Dedifferentiated amniotic fluid mesenchymal stem cell (primary cell): ENCODE data around the gene SPOP.
A peak's percentile ranks its signal among the peaks of the same experiment; 100 is the strongest.
"Not testable (repeated sequence)": the region's sequence is repeated elsewhere in the genome, so short reads cannot be mapped to it uniquely, and the experiment has no call there.

Experiments used
- DNase-seq: peaks from one replicate; pipeline ENCODE4 v3.0.0-alpha.2; 2016; ENCODE audit errors: extremely low spot score

SPOP gene

GRCh38 chr17:49572806-49573420 lies 105.0 kb downstream of the SPOP start:
- no peak for DNase-seq

- no peak for DNase-seq
Measured at GRCh38 chr17:49572226-49572625, 105.7 kb downstream of the SPOP start.

DNA sequence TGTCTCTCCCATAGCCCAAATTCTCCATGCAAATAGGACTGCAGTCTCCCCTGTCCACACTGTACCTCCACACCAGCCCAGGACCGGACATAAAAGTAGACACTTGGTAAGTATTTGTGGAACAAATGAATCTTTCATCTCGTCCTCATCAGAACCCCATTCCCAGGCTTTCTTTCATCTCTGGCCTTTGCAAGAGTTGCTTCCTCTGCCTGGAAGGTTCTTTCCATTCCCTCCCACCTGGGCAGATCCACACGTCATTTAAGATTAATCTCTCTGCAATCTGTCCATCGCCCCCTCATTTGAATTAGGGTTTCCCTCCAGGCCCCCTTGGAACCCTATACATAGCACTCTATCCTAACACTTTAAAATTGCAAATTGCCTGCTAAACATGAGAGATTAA lies 106.1 kb downstream of the SPOP start:
- no peak for DNase-seq

DNA sequence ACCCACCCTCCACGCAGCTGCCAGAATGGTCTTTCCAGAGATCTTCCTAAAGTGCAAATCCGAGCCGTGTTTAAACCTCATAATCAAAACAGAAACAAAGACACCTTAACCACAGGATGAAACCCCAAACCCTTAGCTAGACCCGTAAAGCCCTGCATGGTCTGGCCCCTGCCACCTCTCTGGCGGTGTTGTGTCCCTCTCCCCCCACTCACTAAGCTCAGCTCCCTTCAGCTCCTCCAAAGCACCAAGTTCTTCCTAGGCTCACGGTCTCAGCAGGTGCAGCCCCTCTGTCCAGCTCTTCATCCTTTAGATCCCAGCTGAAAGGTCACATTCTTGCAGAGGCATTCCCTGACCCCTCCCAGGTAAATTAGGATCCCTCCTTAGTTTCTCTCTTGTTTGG lies 106.6 kb downstream of the SPOP start:
- DNase-seq, result no peak

DNA sequence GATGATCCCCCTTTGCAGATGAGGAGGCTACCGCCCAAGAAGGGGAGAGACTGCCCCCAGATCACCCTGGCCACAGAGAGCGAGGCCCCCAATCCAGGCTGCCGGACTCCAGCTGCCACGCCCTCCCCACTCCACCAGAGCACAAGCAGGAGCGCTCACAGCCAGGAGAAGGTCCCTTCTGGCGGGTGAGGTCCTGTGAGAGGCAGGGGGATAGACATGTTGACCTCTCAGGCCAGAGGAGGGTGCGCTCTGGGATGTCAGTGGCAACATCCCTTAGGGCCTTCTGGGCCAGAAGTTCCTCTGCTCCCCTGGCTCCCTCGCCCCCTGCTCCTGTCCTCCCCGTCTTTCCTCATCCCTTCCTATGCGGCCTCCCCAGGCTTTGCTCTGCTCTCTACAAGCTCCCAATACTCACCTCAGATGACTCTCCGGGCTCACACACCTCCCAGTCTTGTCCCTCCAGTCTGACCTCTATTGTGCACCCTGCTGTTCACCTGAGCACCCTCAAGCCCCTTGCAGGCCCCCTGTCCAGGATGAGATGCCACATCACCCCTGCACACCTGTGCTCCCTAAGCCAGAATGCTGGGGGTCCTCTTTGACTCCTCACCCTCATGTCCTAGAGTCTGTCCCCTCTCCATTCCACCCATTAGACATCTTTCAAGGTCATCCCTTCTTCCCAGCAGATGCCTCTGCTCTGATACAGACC lies 107.2 kb downstream of the SPOP start:
- DNase-seq, result no peak

GRCh38 chr17:49568695-49569047 lies 109.2 kb downstream of the SPOP start:
- DNase-seq, result not testable (repeated sequence)

DNA sequence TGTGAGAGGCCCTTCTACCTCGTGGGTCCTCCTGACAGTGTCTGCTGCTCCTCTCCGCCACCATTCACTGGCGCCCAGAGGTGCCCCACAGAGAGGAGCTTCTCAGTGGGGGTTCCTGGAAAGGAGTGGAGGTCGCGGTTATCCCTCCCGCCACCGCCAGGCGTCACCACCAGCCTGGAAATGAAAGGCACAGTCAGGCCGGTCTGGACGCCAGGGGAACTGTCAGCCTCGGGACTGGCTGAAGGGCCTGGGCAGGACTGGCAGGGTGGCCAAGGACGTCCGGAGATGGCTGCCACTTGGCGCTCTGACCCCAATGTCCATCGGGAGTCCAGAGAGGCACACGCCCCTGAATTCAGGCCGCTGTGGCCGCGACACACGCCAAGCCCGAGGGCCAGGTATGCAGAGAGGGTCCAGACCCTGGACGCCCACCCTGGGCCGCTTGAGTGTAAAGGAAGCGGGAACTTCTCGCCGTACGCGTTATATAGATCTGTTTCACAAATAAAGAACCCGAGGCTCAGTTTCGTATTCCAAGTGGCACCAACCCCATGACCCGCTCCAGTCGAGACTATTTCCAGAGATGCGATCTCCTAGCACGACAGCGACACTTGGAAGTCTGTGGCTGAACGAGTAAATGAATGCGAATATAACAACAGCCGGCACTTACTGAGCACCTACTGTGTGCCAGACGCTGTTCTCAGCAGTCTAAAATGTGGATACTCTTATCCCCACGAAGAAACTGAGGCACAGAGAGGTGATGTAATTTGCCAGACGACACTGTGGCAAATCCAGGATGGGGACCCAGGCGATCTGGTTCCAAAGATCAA lies 109.8 kb downstream of the SPOP start:
- DNase-seq, result peak; percentile 67

DNA sequence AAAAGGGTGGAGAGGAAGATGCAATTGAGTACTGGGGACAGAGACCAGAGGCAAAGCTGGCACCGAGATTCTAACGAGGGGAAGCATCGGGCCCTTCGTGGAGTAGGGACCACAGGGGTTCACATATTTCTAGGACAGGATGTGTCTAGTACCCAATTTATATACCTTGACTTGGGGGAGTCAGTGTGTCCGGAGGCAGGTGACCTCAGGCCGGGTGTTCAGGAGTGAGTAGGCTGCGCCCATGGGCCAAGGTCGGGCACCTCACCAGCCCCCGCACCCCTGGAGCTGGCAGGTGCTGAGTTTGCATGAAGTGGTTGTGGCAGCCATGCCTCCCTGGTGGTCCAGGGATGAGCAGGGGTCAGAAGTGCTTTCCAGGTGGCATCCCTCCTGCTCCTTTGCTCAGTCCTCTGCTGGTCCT lies 110.8 kb downstream of the SPOP start:
- DNase-seq, result no peak

DNA sequence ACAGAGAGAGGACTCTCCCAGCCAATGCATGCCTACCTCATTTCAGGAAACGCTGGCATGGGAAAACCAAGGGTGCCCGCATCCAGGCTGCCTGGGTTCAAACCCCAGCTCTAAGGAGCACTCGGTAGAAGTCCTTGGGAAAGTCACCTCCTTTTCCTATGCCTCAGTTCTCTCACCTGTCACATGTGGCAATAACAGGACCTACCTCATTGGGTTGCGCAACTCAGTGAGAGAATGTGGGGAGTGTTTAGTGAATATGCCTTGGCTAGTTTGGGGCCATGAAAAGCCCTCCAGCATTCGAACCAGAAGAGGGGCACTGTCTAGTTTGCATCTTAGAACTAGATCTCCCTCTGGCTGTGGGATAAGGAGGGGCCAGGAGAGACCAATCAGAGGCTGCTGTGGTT lies 111.2 kb downstream of the SPOP start:
- DNase-seq, result no peak

GRCh38 chr17:49565948-49566491 lies 111.9 kb downstream of the SPOP start:
- no peak for DNase-seq

- no peak for DNase-seq
Measured at GRCh38 chr17:49564638-49565037, 113.3 kb downstream of the SPOP start.

GRCh38 chr17:49557312-49558024 lies 120.4 kb downstream of the SPOP start:
- DNase-seq, result no peak

- peak; percentile 45 for DNase-seq
Measured at GRCh38 chr17:49556223-49556943, 121.5 kb downstream of the SPOP start.

DNA sequence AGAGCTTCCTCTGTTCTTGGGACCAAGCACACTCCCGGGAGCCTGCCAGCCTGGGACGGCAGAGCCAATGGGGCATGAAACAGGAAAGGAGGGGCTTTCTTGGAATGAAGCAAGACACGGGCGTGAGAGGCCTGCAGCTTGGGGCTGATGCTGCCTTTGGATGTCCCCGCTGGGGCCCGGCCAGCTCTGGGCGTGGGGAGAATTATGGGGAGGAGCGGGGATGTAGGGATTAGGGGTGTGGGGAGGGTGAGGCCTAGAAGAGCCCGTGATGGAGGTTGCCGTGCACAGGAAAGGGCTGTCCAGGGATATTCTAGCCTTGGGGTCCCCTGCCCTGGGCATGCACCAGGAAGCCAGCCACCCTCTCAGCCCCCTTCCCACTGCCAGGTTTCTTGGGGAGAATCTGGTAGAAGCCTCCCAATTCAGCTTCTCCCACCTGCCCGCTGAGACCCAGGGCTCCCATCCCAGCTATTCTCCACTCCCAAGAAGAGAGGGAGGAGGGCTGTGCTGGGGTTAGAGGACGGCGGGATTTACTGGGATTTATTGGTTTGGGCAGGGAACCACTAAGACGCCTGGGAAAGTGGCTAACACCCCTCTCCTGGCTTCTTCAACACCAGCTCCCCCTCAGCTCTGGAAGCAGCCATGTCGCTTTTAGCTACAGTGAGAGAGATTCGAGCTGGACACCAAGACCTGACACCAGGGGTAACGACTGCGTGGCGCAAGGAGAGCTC lies 122.2 kb downstream of the SPOP start:
- DNase-seq, result no peak

- no peak for DNase-seq
Measured at GRCh38 chr17:49554694-49555494, 123.0 kb downstream of the SPOP start.

DNA sequence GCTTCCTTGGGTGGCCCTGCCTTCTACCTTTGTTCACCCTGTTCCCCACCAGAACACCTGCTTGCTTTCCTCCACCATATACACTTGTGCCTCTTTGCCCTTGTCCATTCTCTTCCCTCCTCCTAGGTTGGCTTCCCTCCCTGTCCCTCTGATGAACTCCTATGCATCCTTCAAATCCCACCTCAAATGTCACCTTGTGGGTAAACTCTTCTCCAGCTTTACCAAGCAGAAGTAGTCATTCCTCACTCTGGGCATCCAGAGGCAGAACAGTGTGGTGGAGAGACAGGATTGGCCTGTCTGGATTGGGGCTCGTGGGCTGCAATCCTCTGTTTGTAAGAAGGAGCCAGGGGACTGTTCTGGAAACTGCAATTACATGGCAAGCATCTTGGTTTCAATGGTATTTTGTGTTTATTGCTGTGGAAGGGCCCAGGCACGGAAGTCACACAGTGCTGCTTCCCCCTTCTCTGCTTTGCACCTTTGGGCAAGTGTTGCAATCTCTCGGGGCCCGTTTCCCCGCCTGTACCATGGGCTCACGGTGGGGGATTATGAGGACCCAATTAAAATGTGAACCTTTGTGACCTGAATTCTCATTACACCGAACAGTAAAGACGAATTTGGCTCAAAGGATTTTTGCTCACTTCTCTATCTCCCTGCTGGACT lies 124.1 kb downstream of the SPOP start:
- no peak for DNase-seq

GRCh38 chr17:49552070-49552751 lies 125.7 kb downstream of the SPOP start:
- no peak for DNase-seq

DNA sequence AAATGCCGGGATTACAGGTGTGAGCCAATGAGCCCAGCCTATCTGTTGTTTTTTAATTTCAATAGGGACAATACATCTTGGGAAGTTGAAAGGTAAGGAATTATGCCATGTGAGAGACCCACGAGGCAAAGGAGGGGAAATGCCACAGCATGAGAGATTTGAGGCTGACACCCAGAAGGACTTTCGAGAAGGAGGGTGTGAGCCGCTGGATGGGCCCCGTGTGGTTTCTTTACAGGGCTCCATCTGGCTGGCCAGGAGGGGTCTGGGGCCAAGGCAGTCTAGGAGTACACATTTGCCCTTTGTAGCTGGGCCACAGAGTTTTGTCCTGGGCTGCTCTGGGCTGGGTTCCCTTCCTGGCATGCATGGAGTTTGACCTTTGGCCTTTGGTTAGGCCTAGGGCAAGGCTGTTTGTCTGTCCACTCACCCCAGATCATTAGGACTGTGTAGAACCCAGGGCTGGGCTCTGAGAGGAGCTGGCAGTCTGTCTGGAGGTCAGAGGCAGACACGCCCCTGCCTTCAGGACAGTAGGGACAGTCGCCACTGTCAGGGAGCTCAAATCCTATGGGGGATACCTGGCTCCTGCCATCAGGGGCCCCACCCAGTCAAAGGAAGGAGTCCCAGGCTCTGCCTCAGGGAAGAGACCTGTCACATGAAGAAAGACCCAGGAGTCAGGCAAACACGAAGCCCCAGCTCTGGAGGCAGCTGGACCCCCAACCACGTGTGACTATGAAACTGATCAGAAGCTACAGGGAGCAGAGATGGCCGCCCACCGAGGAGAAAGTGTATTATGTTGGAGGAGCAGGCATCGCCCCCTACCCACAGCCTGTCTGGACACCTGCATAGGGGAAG lies 126.5 kb downstream of the SPOP start:
- DNase-seq, result no peak
